Hematopoietic multipotent progenitor cell treated with erythropoietin and hydrocortisone succinate and interleukin-3 and kit ligand, for 17 days (in vitro differentiated cells): ENCODE data around the gene ALDH3B1.
"Not testable (repeated sequence)": the region's sequence is repeated elsewhere in the genome, so short reads cannot be mapped to it uniquely, and the experiment has no call there.

Experiments
- DNase-seq: peaks from one replicate; pipeline ENCODE4 v3.0.0-alpha.2; 2015; ENCODE audit warnings: low spot score

Gene ALDH3B1, protein sequence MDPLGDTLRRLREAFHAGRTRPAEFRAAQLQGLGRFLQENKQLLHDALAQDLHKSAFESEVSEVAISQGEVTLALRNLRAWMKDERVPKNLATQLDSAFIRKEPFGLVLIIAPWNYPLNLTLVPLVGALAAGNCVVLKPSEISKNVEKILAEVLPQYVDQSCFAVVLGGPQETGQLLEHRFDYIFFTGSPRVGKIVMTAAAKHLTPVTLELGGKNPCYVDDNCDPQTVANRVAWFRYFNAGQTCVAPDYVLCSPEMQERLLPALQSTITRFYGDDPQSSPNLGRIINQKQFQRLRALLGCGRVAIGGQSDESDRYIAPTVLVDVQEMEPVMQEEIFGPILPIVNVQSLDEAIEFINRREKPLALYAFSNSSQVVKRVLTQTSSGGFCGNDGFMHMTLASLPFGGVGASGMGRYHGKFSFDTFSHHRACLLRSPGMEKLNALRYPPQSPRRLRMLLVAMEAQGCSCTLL

GRCh38 chr11:68010090-68011041, at the start of gene ALDH3B1:
ALDH3B1 (plus strand) TSS chr11:68010327; CDS start chr11:68015298, 4,971 bp downstream.
- peak; percentile 91 for DNase-seq

DNA sequence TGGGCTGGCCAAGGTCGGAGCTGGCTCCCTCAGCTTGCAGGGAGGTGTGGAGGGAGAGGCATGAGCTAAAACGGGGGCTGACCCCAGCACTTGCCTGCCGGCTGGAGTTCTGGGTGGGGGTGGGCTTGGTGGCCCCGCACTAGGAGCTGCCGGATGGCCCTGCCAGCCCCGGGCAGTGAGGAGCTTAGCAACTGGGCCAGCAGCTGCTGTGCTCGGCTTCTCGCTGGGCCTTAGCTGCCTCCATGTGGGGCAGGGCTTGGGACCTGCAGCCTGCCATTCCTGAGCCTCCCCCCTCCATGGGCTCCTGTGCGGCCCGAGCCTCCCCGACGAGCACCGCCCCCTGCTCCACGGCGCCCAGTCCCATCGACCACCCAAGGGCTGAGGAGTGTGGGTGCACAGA, 46.9 kb upstream of the ALDH3B1 start:
- DNase-seq: not testable (repeated sequence)

DNA sequence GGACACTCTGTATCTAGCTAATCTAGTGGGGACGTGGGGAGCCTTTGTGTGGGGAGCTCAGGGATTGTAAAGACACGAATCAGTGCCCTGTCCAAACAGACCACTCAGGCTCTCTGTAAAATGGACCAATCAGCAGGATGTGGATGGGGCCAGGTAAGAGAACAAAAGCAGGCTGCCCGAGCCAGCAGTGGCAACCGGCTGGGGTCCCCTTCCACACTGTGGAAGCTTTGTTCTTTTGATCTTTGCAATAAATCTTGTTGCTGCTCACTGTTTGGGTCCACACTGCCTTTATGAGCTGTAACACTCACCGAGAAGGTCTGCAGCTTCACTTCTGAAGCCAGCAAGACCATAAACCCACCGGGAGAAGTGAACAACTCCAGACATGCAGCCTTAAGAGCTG, 46.2 kb upstream of the ALDH3B1 start:
- DNase-seq: not testable (repeated sequence)

- DNase-seq: not testable (repeated sequence)
Measured at GRCh38 chr11:67964746-67965145, 45.4 kb upstream of the ALDH3B1 start.

DNA sequence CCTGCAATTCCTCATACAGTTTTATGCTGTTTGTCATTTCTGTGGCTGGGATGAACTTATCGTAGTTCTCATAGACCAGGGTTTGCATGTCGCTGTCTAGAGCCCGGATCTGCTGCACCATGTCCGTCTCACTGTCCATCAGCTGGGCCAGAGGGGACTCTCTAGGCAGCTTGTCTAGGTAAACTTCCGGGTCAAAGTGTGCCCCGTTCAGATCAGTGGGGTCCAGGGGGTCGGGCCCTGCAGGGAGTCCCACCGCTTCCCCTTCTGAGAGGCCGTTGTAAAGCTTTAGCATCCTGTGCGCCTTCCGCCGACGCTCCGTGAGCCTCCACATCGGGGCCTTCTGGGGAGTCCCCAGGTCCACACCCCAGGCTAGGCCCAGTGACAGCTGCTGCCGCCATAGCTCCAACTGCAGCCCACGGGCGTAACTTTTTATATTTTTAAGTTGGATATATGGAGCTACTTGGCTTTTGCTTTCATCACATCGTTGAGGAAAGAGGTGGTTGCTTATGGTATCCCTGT, 44.2 kb upstream of the ALDH3B1 start:
- not testable (repeated sequence) for DNase-seq

DNA sequence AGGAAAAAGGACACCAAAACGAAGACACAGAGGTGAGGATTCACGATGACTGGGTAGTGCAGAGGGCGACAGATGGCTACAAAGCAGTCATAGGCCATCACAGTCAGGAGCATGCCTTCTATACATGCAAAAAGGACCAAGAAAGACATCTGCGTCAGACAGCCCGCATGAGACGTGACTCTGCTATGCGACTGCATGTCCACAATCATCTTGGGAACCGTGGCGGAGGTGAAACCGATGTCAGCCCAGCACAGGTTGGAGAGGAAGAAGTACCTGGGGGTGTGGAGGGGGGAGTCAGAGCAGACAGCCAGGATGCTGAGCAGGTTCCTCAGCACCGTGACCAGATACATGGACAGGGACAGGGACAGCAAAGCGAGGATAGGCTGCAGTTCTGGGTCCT, 35.4 kb upstream of the ALDH3B1 start:
- DNase-seq: not testable (repeated sequence)

- DNase-seq: not testable (repeated sequence)
Measured at GRCh38 chr11:67978766-67979418, 31.2 kb upstream of the ALDH3B1 start.

GRCh38 chr11:67981226-67981625, 28.9 kb upstream of the ALDH3B1 start:
- not testable (repeated sequence) for DNase-seq

- not testable (repeated sequence) for DNase-seq
Measured at GRCh38 chr11:67982255-67982857, 27.8 kb upstream of the ALDH3B1 start.

- DNase-seq: no peak
Measured at GRCh38 chr11:67983951-67984350, 26.2 kb upstream of the ALDH3B1 start.

DNA sequence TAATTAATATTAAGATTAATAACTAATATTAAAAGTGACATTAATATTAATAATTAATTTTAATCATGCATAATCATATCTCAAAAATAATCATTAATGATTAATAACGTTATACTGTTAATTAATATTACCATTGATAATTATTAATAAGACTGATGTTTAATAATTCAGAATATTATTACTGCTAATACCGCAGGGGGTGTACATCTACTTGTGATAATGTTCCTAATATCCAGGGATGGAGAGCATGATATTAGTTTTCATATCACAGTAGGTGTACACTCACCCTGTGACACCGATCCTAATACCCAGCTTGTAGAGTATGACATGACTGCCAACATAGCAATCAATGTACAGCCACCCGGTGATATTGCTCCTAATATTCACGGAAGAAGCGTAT, 24.8 kb upstream of the ALDH3B1 start:
- DNase-seq: not testable (repeated sequence)

- DNase-seq: not testable (repeated sequence)
Measured at GRCh38 chr11:67990546-67991346, 19.4 kb upstream of the ALDH3B1 start.

- not testable (repeated sequence) for DNase-seq
Measured at GRCh38 chr11:67991347-67992121, 18.6 kb upstream of the ALDH3B1 start.

DNA sequence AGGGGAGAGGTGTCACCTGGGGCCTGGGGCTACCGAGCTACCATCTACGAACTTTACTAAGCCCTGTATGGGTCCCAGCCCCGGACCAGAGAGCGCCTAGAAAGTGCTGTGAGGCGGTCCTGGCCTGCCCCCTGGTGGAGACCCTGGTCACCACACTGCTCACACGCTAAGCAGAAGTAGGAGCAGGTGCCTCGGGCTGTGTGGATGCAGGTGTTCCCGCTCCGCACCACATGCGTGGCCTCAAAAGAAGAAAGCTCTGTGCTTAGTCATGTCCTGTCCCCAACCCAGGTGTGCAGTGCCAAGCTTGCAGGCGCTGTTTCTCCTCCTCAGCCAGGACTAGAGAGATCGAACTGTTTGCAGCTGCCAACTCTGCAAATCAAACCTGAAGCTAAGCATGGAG, 16.3 kb upstream of the ALDH3B1 start:
- DNase-seq: peak; percentile 53

DNA sequence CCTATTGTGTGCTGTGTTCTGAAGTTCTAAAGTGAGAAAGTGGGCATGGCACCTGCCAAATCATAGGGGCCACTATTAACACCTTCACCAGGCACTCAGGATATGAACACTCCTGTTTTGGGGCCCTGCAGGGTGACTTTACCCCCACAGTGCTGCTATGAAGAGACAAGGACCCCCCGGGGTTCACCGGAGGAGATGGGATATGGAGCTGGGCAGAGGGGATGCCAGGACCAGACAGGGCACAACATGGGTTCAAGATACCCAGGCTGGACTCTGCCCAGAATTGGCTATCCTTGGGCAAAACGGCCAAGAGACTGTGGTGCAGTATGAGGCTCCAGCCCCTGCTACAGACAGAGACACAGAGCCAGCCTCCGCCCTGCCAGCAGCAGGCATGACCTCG, 15.7 kb upstream of the ALDH3B1 start:
- DNase-seq: not testable (repeated sequence)

DNA sequence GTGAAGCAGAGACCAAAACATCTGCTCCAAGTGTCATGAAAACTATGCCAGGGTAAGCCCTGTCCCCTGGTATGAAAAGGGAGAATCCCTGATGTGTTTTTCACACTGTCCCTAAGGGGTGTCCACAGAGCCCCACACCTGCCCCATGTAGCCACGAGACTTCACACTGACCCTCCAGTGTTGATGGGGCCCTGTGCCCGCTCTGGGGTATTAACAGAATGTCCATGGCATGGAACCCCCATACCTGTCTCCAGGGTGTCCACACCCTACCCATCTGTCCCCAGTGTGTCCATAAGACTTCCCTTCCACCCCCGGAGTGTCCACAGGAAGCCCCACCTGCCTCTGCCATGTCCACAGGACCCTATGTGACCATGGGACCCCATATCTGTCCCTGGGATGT, 15.0 kb upstream of the ALDH3B1 start:
- not testable (repeated sequence) for DNase-seq

DNA sequence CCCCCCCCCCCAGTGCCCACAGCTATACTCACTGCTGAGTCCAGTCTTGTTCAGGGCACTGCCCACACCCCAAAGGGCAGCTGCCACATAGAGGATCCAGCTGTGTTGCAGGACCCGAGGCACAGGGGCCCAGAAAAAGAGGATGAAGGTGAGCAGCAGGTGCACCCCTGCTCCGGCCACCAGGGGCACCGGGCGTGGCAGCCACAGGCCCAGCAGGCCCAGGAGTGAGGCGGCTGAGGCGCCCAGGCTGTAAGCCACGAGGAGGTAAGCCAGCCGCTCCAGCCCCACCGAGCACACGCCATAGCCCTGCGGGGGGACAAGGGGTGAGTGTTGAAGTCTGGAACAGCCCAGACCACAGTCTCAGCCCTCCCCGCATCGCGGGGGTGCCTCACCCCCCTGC, 14.5 kb upstream of the ALDH3B1 start:
- DNase-seq: not testable (repeated sequence)

DNA sequence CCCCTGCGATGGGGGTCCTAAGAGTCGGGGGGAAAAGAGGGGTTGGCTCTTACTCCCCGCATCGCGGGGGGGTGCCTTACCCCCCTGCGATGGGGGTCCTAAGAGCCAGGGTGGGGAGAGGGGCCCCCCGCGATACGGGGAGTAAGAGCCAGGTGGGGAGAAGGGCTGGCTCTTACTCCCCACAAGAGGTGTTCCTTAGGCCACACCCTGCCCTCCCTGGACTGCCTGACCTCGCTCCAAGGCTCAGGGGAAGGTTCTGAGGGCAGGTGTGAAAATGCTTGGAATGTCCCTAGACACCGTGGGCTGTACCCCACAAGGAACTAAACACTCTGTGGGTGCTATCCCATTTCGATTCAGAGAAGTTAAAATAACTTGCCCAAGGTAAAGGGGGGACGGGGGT, 14.1 kb upstream of the ALDH3B1 start:
- no peak for DNase-seq

DNA sequence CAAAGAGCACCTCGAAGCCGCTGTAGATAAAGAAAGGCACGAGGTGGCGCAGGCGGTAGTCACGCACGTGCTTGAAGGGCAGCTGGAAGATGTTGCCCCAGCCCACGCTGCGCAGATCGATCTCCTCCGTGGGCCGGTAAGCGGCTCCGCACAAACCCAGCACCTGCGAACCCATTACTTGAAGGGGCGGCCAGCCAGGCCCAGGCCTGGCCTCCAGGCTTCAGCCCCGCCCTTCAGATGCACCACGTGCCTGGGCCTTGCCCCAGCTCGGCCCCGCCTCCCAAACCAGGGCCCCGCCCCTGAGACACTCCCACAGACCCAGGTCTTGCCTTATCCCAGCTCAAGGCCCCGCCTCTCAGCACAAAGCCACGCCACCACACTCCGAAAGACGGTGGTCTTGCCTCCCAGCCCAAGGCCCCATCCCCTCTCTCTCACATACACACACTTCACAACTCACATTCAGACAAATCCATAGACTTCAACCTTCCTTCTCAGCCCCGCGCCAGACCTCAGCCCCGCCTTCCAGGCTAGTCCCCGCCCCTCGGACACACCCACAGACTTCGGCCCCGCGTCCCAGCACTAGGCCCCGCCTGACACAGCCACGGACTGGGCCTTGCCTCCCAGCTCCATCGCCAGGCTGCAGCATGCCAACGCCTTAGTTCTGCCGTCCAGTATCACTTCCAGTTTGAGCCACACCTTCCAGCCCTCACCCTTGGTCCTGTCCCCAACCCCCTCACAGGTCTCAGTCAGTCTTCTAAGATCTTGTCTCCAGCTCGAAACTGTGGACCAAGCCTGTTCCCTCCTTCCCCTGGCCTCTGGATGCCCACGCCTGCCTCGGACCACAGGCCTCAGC, 13.3 kb upstream of the ALDH3B1 start:
- DNase-seq: peak; percentile 91
